Measurements from ENCODE around the gene PODN. TPM values are rescaled to one million over a fixed set of nuclear protein-coding genes. Genes with fewer than 3 reads are reported as not detected.

The PODN gene
- total RNA-seq, 1 experiment from 2014 or later: not detected

DNA sequence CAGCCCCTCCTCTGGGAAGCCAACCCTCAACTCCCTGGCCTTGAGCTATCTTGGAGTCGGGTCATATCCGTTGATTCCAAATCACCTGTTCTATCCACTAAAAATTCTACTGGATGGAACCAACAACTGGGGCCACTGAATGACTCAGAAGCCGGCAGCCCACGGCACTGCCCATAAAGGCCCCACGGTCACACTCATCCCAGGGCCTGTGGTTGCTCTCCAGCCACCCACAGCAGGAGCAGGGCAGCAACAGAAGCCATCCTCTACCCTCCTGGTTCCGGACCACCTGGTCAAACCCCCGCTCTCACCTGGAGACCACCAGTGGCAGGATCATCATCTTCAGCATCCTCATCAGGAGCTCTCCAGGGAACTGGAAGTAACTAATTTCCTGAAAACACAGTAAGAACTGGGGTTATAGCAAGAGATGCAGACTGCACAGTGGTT lies 72.1 kb downstream of the PODN start:
- no peaks in the 10 kb centered on the region for H3K27me3 Mint-ChIP-seq (ENCODE audit: insufficient read depth, unreplicated experiment)
- H3K4me1 Mint-ChIP-seq (ENCODE audit: insufficient read depth, unreplicated experiment): no peaks in the 10 kb centered on the region
- no peak overlapping the region for H3K27ac Mint-ChIP-seq (ENCODE audit: low read depth, unreplicated experiment)
- TF ChIP-seq CTCF (IDR thresholded peaks at IDR 0.05; ENCODE audit: unreplicated experiment): no peak
- no TSS peak for BruUV-seq (replicated peaks)
- CTCF ChIA-PET: no interaction called here
- POLR2A ChIA-PET: no interaction called here
- no peak overlapping the region for H3K4me3 Mint-ChIP-seq (ENCODE audit: unreplicated experiment)
- intact Hi-C loops (cut with micrococcal nuclease): no loop called here
- no peak for DNase-seq (ENCODE audit: unreplicated experiment)
- peaks cover 8% of the 10 kb centered on the region for H3K9me3 Mint-ChIP-seq (ENCODE audit: unreplicated experiment)
- H3K36me3 Mint-ChIP-seq (ENCODE audit: insufficient read depth, unreplicated experiment): peaks cover 6% of the 10 kb centered on the region

Other genes starting within 250 kb of the PODN start
- gene ZYG11A, start 219.5 kb upstream of the PODN start, total RNA-seq (2022): not detected in 2 replicates
- gene ECHDC2, start 140.5 kb upstream of the PODN start, total RNA-seq (2022): 106 and 129 TPM in 2 replicates
- gene SCP2, start 134.9 kb upstream of the PODN start, total RNA-seq (2022): 53.8 and 61.3 TPM in 2 replicates
- gene SLC1A7, start 80.4 kb downstream of the PODN start, total RNA-seq (2022): not detected in 2 replicates
- gene CPT2, start 134.6 kb downstream of the PODN start, total RNA-seq (2022): 17.3 and 19.6 TPM in 2 replicates
- 37.2 and 45.0 TPM in 2 replicates for gene CZIB, start 158.4 kb downstream of the PODN start, total RNA-seq (2022)
- gene MAGOH, start 176.3 kb downstream of the PODN start, total RNA-seq (2022): 68.2 and 70.3 TPM in 2 replicates